NT2/D1 (cell line): ENCODE results near the gene ZNF292.

Source experiments
- DNase-seq: peaks from one replicate; pipeline ENCODE4 v3.0.0-alpha.2; 2011; ENCODE audit warnings: low read depth, low spot score
- H3K27me3 ChIP-seq: 2 replicates; pipeline ENCODE4 v1.6.0; 2011; ENCODE audit warnings: mild to moderate bottlenecking; ENCODE audit not compliant: insufficient read length, insufficient read depth
- H3K36me3 ChIP-seq: 2 replicates; pipeline ENCODE4 v1.6.1; 2011; ENCODE audit warnings: mild to moderate bottlenecking, low read length, mixed read lengths; ENCODE audit not compliant: insufficient read depth, insufficient read length
- H3K4me1 ChIP-seq: 2 replicates; pipeline ENCODE4 v1.5.1; 2011; ENCODE audit not compliant: insufficient read depth, insufficient read length
- H3K4me3 ChIP-seq: 2 replicates; pipeline ENCODE4 v1.5.1; 2011; ENCODE audit warnings: low read depth; ENCODE audit not compliant: insufficient read length
- H3K9ac ChIP-seq: 2 replicates; pipeline ENCODE4 v1.6.0; 2011; ENCODE audit warnings: low read depth; ENCODE audit not compliant: insufficient read length
- H3K9me3 ChIP-seq: 2 replicates; pipeline ENCODE4 v1.5.1; 2011; ENCODE audit warnings: mild to moderate bottlenecking, low read length; ENCODE audit not compliant: insufficient read depth
- SUZ12 ChIP-seq: IDR thresholded peaks from 2 replicates; pipeline ENCODE4 v1.6.1; 2011; ENCODE audit not compliant: insufficient read length, insufficient read depth; ENCODE audit errors: extremely low read depth
- YY1 ChIP-seq: IDR thresholded peaks from 2 replicates; pipeline ENCODE4 v1.6.1; 2011; ENCODE audit not compliant: insufficient read length, insufficient read depth
- ZNF274 ChIP-seq: IDR thresholded peaks from 2 replicates; pipeline ENCODE4 v1.6.1; 2011; ENCODE audit warnings: mild to moderate bottlenecking, low read depth, low read length

ZNF292 gene

DNA sequence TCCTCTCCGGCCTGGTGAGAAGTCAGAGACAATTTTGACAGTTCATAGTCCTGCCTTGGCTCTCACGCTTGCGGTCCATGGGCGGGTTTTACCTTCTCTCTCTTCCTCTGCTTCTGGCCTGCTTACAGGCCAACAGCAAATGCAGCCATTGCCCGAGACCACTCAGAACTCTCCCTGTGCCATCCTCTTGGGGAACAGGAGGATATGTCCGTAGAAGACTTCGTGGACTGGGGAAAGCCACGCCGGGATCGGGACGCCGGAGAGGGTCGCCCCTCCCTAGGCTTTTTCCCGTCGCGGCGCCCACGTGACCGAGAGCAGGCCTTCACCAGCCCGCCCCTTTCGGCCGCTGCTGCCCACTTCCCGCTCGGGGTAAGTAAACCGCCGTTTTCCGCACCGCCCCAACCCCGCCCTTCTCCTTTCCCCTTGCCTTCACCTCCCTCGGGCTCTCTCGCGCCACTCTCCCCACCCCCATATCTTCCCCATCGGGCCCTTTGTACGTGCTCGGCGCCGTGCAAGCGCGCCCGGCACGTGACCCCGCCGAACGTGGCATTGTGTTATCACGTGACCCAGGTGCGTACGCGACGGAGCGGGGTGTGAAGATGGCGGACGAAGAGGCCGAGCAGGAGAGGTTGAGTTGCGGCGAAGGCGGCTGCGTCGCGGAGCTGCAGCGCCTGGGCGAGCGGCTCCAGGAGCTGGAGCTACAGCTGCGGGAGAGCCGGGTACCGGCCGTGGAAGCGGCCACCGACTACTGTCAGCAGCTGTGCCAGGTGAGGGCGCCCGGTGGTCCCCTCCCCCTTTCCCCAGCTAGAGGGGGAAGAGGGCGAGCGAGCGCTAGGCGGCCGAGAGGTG is at the start of gene ZNF292:
ZNF292 (plus strand) TSS at position 573 of the 849 bp plus-strand sequence; CDS start at position 600, 27 bp downstream.
- H3K9me3 ChIP-seq: no peaks in the 10 kb centered on the region
- no peaks in the 10 kb centered on the region for H3K4me1 ChIP-seq
- peaks cover 16% of the 10 kb centered on the region for H3K27me3 ChIP-seq
- peaks cover 4% of the 10 kb centered on the region for H3K36me3 ChIP-seq
- H3K9ac ChIP-seq: peak within 1 kb of the TSS; percentile 92
- peak; percentile 93 for DNase-seq
- TF ChIP-seq SUZ12 (no peak), YY1 (peak; percentile 78)
- H3K4me3 ChIP-seq: peak within 1 kb of the TSS; percentile 88

DNA sequence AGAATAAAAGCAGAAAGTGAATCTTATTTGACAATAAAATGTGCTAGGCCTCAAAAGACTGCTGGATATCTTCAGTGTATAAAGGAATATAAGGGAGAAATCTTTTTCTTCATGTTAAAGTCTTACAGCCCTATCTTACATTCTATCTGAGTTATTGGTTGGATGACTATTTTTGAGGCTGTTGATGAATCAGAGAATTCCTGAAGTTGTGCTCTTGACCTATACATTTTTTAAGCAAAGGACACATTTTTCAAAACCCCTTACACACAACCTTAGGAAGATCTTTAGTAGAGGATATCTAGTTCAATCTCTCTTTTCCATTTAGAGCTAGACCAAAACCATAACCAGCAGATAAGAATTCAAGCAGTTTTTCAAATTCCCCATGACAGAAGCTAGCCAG is 49.5 kb upstream of the ZNF292 start:
- Histone ChIP-seq H3K9me3 (no peaks in the 10 kb centered on the region), H3K36me3 (no peaks in the 10 kb centered on the region), H3K27me3 (no peaks in the 10 kb centered on the region), H3K9ac (no peak overlapping the region), H3K4me1 (no peaks in the 10 kb centered on the region), H3K4me3 (no peak overlapping the region)
- no peak for DNase-seq
- TF ChIP-seq YY1 (no peak), ZNF274 (no peak), SUZ12 (no peak)

DNA sequence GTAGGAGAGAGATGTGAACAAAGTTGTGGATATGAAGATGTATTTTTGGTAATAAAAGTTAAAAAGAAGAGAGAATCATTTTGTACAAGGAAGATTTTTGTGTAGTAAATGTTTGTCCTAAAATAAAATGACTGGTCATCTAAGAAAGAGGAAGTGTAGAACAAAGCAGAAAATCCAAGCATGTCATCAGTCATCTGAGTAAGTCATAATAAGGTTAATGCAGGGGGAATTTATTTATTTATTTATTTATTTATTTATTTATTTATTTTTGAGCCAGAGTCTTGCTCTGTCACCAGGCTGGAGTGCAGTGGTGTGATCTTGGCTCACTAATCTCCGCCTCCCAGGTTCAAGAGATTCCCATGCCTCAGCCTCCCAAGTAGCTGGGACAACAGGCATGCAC is 44.7 kb upstream of the ZNF292 start:
- no peak for DNase-seq
- H3K9ac ChIP-seq: no peak overlapping the region
- no peaks in the 10 kb centered on the region for H3K4me1 ChIP-seq
- H3K36me3 ChIP-seq: no peaks in the 10 kb centered on the region
- no peaks in the 10 kb centered on the region for H3K9me3 ChIP-seq
- H3K4me3 ChIP-seq: no peak overlapping the region
- TF ChIP-seq YY1 (no peak), SUZ12 (no peak), ZNF274 (no peak)
- no peaks in the 10 kb centered on the region for H3K27me3 ChIP-seq

DNA sequence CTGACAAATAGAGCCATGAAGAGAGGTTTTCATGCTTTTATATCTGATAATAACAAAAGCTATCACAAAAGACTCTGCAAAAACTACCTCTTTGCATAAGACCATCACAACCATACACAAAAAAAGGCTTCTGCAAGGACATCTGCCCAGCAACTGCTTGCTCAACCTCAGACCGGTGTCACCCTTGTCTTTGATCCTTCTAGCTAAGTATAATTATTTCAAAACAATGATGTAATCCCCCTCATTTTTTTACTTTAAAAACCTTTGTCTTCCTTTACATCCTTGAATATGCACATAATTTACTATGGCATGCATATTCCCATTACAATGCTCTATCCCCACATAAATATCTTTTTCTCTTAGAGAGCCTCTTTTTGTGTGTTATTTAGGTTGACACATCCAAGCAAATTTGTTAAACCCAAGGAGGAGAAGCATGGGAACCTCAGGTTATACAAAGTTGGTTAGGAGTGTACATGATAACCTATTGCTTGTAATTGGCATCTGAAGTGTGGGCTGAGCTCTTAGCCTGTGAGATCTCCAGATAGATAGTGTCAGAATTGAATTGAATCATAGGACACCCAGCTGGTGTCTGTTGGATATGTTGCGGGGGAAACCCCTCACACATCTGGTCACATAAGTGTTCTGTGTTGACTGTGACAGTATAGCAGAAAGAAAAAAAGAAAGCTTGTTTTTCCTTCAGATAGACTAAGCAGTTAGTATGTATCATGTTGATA is 39.8 kb upstream of the ZNF292 start:
- no peak for DNase-seq
- TF ChIP-seq SUZ12 (no peak), ZNF274 (no peak), YY1 (no peak)
- no peaks in the 10 kb centered on the region for H3K36me3 ChIP-seq
- no peaks in the 10 kb centered on the region for H3K27me3 ChIP-seq
- no peaks in the 10 kb centered on the region for H3K4me1 ChIP-seq
- H3K9me3 ChIP-seq: no peaks in the 10 kb centered on the region
- H3K4me3 ChIP-seq: no peak overlapping the region
- H3K9ac ChIP-seq: no peak overlapping the region

DNA sequence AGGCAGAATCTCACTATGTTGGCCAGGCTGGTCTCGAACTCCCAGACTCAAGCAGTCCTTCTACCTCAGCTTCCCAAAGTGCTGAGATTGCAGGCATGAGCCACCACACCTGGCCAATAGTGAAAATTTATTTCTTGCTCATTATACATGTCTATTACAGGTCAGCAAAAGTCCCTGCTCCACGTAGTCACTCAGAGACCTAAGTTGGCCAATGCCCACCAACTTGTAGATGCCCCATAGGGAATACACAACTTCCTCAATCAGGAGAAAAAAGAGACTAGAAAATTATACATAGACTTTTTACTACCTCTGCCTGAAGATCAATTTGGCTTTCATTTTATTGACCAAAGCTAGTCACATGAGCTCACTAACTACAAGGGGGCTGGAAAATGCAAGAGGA is 38.4 kb upstream of the ZNF292 start:
- DNase-seq: no peak
- no peak for TF ChIP-seq SUZ12
- no peak for TF ChIP-seq YY1
- no peak for TF ChIP-seq ZNF274
- H3K27me3 ChIP-seq: no peaks in the 10 kb centered on the region

DNA sequence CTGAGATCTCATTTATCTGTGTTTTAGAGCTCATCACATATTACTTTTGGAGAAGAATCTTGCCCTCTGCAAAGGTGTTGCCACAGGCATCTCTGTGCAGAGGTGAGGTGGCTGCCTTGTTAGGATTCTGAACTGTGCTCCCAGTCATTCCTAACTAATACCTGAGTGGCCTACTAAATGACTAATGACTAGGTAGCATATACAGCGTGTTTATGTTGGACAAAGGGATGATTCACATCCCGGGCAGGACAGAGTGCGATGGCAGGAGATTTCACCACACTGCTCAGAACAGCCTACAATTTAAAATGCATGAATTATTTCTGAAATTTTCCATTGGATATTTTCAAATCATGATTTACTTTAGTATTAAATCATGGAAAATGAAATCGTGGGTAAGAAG is 37.3 kb upstream of the ZNF292 start:
- no peaks in the 10 kb centered on the region for H3K36me3 ChIP-seq
- no peaks in the 10 kb centered on the region for H3K4me1 ChIP-seq
- H3K27me3 ChIP-seq: no peaks in the 10 kb centered on the region
- H3K9me3 ChIP-seq: no peaks in the 10 kb centered on the region
- DNase-seq: no peak
- no peak overlapping the region for H3K4me3 ChIP-seq
- H3K9ac ChIP-seq: no peak overlapping the region
- TF ChIP-seq SUZ12 (no peak), YY1 (no peak), ZNF274 (no peak)

More for the DNA sequence above, 38.4 kb upstream of the ZNF292 start:
- no peaks in the 10 kb centered on the region for H3K9me3 ChIP-seq
- no peak overlapping the region for H3K9ac ChIP-seq
- no peaks in the 10 kb centered on the region for H3K4me1 ChIP-seq
- H3K36me3 ChIP-seq: no peaks in the 10 kb centered on the region
- H3K4me3 ChIP-seq: no peak overlapping the region

DNA sequence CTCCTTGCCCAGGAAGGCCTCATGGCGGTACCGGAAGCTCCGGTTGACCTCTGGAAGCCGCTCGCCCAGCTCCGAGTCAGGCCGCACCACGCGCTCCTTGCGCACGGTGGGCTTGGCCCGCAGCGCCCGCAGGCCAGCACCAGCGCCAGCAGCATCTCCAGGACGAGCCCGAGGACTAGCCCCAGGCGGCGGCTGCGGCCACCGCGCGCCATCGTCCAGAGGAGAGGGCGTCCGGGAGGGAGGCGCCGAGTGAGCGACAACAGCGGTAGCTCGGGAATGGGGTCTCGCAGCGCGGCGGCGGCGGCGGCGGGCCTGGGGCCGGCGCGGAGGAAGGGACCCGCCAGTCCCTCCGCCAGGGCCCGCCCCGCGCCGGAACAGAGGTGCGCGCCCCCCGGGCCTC is 32.9 kb upstream of the ZNF292 start:
- Histone ChIP-seq H3K27me3 (no peaks in the 10 kb centered on the region), H3K9me3 (no peaks in the 10 kb centered on the region), H3K4me1 (no peaks in the 10 kb centered on the region), H3K36me3 (no peaks in the 10 kb centered on the region), H3K4me3 (no peak overlapping the region), H3K9ac (no peak overlapping the region)
- no peak for DNase-seq
- no peak for TF ChIP-seq ZNF274
- no peak for TF ChIP-seq YY1
- TF ChIP-seq SUZ12: no peak
